H1 (cell line): Measurements from ENCODE around the gene INPP5A. TPM values are rescaled to one million over a fixed set of nuclear protein-coding genes. Genes with fewer than 3 reads are reported as not detected.

Source experiments
- ASH2L ChIP-seq: fragments of 200-600, 300-600 bp; sonication (generic); IDR thresholded peaks from one replicate; pipeline ENCODE4 v1.7.1; 2017; ENCODE audit warnings: low read length
- BACH1 ChIP-seq: IDR thresholded peaks from 2 replicates; pipeline ENCODE4 v1.6.1; 2012; ENCODE audit warnings: low read length, improper control_type of control experiment
- CBX5 ChIP-seq: fragments of 300-800, 300-1000 bp; sonication (generic); IDR thresholded peaks from 2 replicates; pipeline ENCODE4 v1.7.1; 2016; ENCODE audit warnings: antibody characterized with exemption, low read length, low read depth
- CBX8 ChIP-seq: fragments of 300-800, 300-1000 bp; sonication (generic); IDR thresholded peaks from 2 replicates; pipeline ENCODE4 v1.7.1; 2016; ENCODE audit warnings: low read depth, low read length, borderline replicate concordance
- JUND ChIP-seq: IDR thresholded peaks from 2 replicates; pipeline ENCODE4 v1.6.1; 2011; ENCODE audit warnings: mild to moderate bottlenecking, improper control_type of control experiment, low read length
- KDM4A ChIP-seq: IDR thresholded peaks from one replicate; pipeline ENCODE4 v1.7.1; 2012; ENCODE audit warnings: low read depth, mild to moderate bottlenecking, moderate library complexity, low read length, inconsistent platforms; ENCODE audit not compliant: severe bottlenecking
- KDM5A ChIP-seq: fragments of 200-600 bp; IDR thresholded peaks from 2 replicates; pipeline ENCODE4 v1.7.1; 2012; ENCODE audit warnings: mild to moderate bottlenecking, low read length, inconsistent platforms, mixed read lengths
- NANOG ChIP-seq: IDR thresholded peaks from 2 replicates; pipeline ENCODE4 v1.6.1; 2011; ENCODE audit warnings: low read length, low read depth, mild to moderate bottlenecking, inconsistent platforms; ENCODE audit not compliant: insufficient read depth, poor library complexity, severe bottlenecking
- RBBP5 ChIP-seq: IDR thresholded peaks from 2 replicates; pipeline ENCODE4 v1.7.1; 2012; ENCODE audit warnings: low read depth, mild to moderate bottlenecking, inconsistent platforms, low read length, moderate library complexity, borderline replicate concordance
- SRF ChIP-seq: IDR thresholded peaks from 2 replicates; pipeline ENCODE4 v1.6.1; 2011; ENCODE audit warnings: mild to moderate bottlenecking, low read depth, low read length, moderate library complexity
- polyA plus RNA-seq, 7 experiments: library from polyadenylated mRNA; depleted of rRNA in 3 of 7; stranded (reverse) in 5 of 7; unstranded in 2 of 7; fragments of >200 nt in 5 of 7; fragments of 200-250 nt in 2 of 7; gene quantifications; 1 replicate in 5 of 7; 2 replicates in 1 of 7; 4 replicates in 1 of 7; pipeline versions ENCODE4 v1.2.1 to v1.2.3, GENCODE V29; 2011 to 2013; ENCODE audit warnings: missing spikeins in 2 of 7, mixed read lengths in 2 of 7
- total RNA-seq: library from RNA; stranded (reverse); fragmentation: NEBNext Ultra II Directional; extraction: Animal tissue kit (Norgen Biotek cat#: 25700); gene quantifications from 2 replicates; pipeline ENCODE4 v1.2.1, GENCODE V29; 2021

Gene INPP5A
- total and polyA plus RNA-seq, 2 of the 8 experiments (the other 6 are each of a cell fraction or from before 2014, with no cell fraction given), result 19.7 to 27.5 TPM

GRCh38 chr10:132748545-132749370 is 211.2 kb downstream of the INPP5A start (continued):
- TF ChIP-seq NANOG, result no peak
- no peak for TF ChIP-seq BACH1
- TF ChIP-seq SRF, result no peak
- no peak for TF ChIP-seq KDM5A
- no peak for TF ChIP-seq KDM4A
- TF ChIP-seq CBX5, result no peak
- no peak for TF ChIP-seq JUND
- no peak for TF ChIP-seq ASH2L
- TF ChIP-seq CBX8, result no peak
- TF ChIP-seq RBBP5, result no peak
